ENCODE measurements around the gene NCKAP5.

Gene NCKAP5

DNA sequence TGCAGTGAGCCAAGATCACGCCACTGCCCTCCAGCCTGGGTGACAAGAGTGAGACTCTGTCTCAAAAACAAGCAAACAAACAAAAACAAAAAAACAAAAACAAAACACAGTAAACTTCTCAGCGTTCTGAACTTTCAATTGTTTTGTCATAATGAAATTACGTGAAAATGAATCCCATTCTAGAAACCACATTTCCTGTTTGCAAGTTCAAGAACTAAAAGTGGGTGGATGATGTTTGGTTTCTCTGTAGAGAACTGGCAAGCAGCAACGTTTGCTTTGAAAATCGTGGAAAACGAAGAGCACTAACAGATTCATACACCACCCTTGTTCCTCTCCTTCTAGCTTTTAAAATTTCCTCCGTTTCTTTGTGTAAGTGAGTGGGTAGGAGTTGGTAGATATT lies 672.2 kb downstream of the NCKAP5 start:
- H3K36me3 ChIP-seq, result no peaks in the 10 kb centered on the region
- H3K27ac ChIP-seq, result no peak overlapping the region
- TF ChIP-seq, protein P1, sequence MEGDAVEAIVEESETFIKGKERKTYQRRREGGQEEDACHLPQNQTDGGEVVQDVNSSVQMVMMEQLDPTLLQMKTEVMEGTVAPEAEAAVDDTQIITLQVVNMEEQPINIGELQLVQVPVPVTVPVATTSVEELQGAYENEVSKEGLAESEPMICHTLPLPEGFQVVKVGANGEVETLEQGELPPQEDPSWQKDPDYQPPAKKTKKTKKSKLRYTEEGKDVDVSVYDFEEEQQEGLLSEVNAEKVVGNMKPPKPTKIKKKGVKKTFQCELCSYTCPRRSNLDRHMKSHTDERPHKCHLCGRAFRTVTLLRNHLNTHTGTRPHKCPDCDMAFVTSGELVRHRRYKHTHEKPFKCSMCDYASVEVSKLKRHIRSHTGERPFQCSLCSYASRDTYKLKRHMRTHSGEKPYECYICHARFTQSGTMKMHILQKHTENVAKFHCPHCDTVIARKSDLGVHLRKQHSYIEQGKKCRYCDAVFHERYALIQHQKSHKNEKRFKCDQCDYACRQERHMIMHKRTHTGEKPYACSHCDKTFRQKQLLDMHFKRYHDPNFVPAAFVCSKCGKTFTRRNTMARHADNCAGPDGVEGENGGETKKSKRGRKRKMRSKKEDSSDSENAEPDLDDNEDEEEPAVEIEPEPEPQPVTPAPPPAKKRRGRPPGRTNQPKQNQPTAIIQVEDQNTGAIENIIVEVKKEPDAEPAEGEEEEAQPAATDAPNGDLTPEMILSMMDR (IDR thresholded peaks at IDR 0.05; ENCODE audit: low read depth, low read length), result no peak
- H3K27me3 ChIP-seq (ENCODE audit: insufficient read depth, low read depth, severe bottlenecking), result no peaks in the 10 kb centered on the region
- no peak overlapping the region for H3K4me3 ChIP-seq (ENCODE audit: low read depth, low read length)
- DNase-seq, result no peak
- H3K9me3 ChIP-seq (ENCODE audit: severe bottlenecking), result no peaks in the 10 kb centered on the region

DNA sequence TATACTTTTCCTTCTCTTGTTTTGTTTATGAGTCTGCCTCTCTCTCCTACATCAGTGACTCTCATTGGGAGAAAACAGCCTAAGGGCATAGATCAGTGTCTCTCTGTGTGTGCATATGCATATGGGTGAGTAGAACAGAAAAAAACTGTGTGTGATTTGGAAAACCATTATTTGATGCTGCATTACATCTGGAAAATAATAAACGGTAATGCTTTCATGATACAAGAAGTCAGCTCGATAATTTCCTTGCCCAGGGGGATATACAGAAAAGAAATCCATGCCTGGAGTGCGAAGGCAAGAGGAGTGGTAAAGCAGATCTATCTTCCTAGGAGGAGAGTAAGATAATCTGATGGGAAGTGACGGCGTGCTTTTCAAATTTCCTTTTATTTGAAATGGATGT lies 676.8 kb downstream of the NCKAP5 start:
- H3K9me3 ChIP-seq (ENCODE audit: severe bottlenecking), result no peaks in the 10 kb centered on the region
- no peak overlapping the region for H3K27ac ChIP-seq
- H3K36me3 ChIP-seq, result no peaks in the 10 kb centered on the region
- TF ChIP-seq, protein P1 (IDR thresholded peaks at IDR 0.05; ENCODE audit: low read depth, low read length), result no peak
- H3K4me3 ChIP-seq (ENCODE audit: low read depth, low read length), result no peak overlapping the region
- H3K27me3 ChIP-seq (ENCODE audit: insufficient read depth, low read depth, severe bottlenecking), result no peaks in the 10 kb centered on the region
- no peak for DNase-seq

GRCh38 chr2:132886574-132886973 lies 681.7 kb downstream of the NCKAP5 start:
- no peaks in the 10 kb centered on the region for H3K36me3 ChIP-seq
- TF ChIP-seq, protein P1 (IDR thresholded peaks at IDR 0.05; ENCODE audit: low read depth, low read length), result no peak
- no peaks in the 10 kb centered on the region for H3K27me3 ChIP-seq (ENCODE audit: insufficient read depth, low read depth, severe bottlenecking)
- no peak for DNase-seq
- no peaks in the 10 kb centered on the region for H3K9me3 ChIP-seq (ENCODE audit: severe bottlenecking)
- no peak overlapping the region for H3K4me3 ChIP-seq (ENCODE audit: low read depth, low read length)
- no peak overlapping the region for H3K27ac ChIP-seq

- Histone ChIP-seq H3K4me3 (ENCODE audit: low read depth, low read length) (no peak overlapping the region), H3K36me3 (no peaks in the 10 kb centered on the region), H3K27ac (no peak overlapping the region), H3K9me3 (ENCODE audit: severe bottlenecking) (no peaks in the 10 kb centered on the region), H3K27me3 (ENCODE audit: insufficient read depth, low read depth, severe bottlenecking) (no peaks in the 10 kb centered on the region)
- DNase-seq, result no peak
- TF ChIP-seq, protein P1 (IDR thresholded peaks at IDR 0.05; ENCODE audit: low read depth, low read length), result no peak
Observed at GRCh38 chr2:132884705-132885104, 683.6 kb downstream of the NCKAP5 start.

GRCh38 chr2:132884292-132884691 lies 684.0 kb downstream of the NCKAP5 start:
- Histone ChIP-seq H3K27me3 (ENCODE audit: insufficient read depth, low read depth, severe bottlenecking) (no peaks in the 10 kb centered on the region), H3K4me3 (ENCODE audit: low read depth, low read length) (no peak overlapping the region), H3K9me3 (ENCODE audit: severe bottlenecking) (no peaks in the 10 kb centered on the region), H3K36me3 (no peaks in the 10 kb centered on the region), H3K27ac (no peak overlapping the region)
- DNase-seq, result no peak
- TF ChIP-seq, protein P1 (IDR thresholded peaks at IDR 0.05; ENCODE audit: low read depth, low read length), result no peak

DNA sequence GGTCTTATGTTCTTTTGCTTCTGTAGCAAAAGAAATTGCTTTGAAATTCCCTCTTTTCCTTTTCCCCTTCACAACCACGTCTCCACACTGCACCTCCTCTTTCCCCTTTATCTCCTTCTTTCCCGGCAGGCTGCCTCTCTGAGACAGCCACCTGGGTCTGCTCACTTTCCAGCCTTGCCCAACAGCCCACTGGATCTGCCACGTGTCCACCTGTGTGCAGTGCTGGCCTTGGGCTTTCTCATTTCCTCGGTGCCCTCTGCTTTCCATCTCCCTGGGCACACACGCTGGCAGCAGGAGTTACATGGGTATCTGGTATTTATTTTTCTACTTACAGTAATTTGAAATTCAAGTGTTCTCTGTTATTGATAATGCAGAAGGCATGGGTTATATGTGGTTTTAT lies 684.8 kb downstream of the NCKAP5 start:
- H3K27ac ChIP-seq, result no peak overlapping the region
- no peaks in the 10 kb centered on the region for H3K9me3 ChIP-seq (ENCODE audit: severe bottlenecking)
- no peak for DNase-seq
- TF ChIP-seq, protein P1 (IDR thresholded peaks at IDR 0.05; ENCODE audit: low read depth, low read length), result no peak
- H3K36me3 ChIP-seq, result peaks cover 2% of the 10 kb centered on the region; the same call in 1 of the 2 replicates
- no peaks in the 10 kb centered on the region for H3K27me3 ChIP-seq (ENCODE audit: insufficient read depth, low read depth, severe bottlenecking)
- H3K4me3 ChIP-seq (ENCODE audit: low read depth, low read length), result no peak overlapping the region

Measured in WERI-Rb-1 (cell line).